Measurements from ENCODE around the gene KLF17. TPM values are rescaled to one million over a fixed set of nuclear protein-coding genes. Genes with fewer than 3 reads are reported as not detected.
A peak's percentile ranks its signal among the peaks of the same experiment; 100 is the strongest.

The KLF17 gene
- total RNA-seq, 1 donor: 0.36 TPM

- no peaks in the 10 kb centered on the region for H3K79me2 ChIP-seq (ENCODE audit: insufficient read depth, low read length)
- no peaks in the 10 kb centered on the region for H4K20me1 ChIP-seq (ENCODE audit: insufficient read depth, low read length)
- no peak overlapping the region for H3K4me3 ChIP-seq (ENCODE audit: insufficient read depth, low read length)
- no peaks in the 10 kb centered on the region for H3K27me3 ChIP-seq (ENCODE audit: insufficient read depth, low read length)
- no peaks in the 10 kb centered on the region for H3K4me1 ChIP-seq (ENCODE audit: insufficient read depth, low read length)
- H3K9me3 ChIP-seq (ENCODE audit: low read depth, low read length): no peaks in the 10 kb centered on the region
- H2AFZ ChIP-seq (ENCODE audit: low read length): peak overlapping the region; percentile 25
- DNase-seq (ENCODE audit: insufficient read length, low spot score, missing footprints): no peak
- H3K4me2 ChIP-seq (ENCODE audit: insufficient read depth, low read length): no peak overlapping the region
- H3K27ac ChIP-seq (ENCODE audit: low read depth, low read length): no peak overlapping the region
- H3K36me3 ChIP-seq (ENCODE audit: insufficient read depth, low read length): no peaks in the 10 kb centered on the region
- TF ChIP-seq CTCF (IDR thresholded peaks at IDR 0.05; ENCODE audit: extremely low read depth, low read depth, low read length): no peak
Measured at GRCh38 chr1:44101328-44101727, 17.3 kb upstream of the KLF17 start.

DNA sequence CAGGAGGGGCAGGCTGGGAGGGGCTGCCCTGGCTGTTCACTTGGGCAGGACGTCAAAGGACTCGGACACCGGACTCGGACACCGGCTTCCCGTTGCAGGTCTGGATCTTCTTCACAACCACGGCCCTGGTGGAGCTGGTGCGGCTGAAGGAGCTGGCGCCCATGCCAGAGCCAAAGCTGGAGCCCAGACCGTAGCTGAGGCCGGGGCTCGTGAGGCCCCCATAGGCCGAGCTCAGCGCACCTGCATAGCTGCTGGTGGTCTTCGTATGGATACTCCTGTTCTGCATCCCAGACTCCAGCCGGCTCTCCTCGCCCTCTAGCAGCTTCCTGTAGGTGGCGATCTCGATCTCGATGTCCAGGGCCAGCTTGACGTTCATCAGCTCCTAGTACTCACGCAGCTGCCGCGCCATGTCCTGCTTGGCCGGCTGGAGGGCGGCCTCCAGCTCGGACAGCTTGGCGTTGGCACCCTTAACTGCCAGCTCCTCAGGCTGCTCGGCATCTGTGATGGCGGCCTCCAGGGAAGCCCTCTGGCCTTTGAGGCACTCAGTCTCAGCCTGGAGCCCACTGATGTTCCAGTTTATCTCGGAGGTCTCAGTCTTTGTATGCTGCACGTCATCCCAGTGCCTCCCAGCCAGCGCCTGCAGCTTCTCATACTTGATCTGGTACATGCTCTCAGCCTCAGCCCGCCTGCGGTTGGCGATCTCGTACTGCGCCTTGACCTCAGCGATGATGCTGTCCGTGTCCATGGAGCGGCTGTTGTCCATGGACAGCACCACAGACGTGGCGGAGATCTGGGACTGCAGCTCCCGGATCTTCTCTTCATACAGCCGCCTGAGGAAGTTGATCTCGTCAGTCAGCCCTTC, 15.1 kb upstream of the KLF17 start:
- no peaks in the 10 kb centered on the region for H3K79me2 ChIP-seq (ENCODE audit: insufficient read depth, low read length)
- no peak overlapping the region for H3K4me3 ChIP-seq (ENCODE audit: insufficient read depth, low read length)
- no peaks in the 10 kb centered on the region for H4K20me1 ChIP-seq (ENCODE audit: insufficient read depth, low read length)
- TF ChIP-seq CTCF (IDR thresholded peaks at IDR 0.05; ENCODE audit: extremely low read depth, low read depth, low read length): peak; percentile 43
- no peaks in the 10 kb centered on the region for H3K27me3 ChIP-seq (ENCODE audit: insufficient read depth, low read length)
- peak overlapping the region; percentile 40 for H3K4me2 ChIP-seq (ENCODE audit: insufficient read depth, low read length)
- DNase-seq (ENCODE audit: insufficient read length, low spot score, missing footprints): no peak
- peaks cover 10% of the 10 kb centered on the region for H3K4me1 ChIP-seq (ENCODE audit: insufficient read depth, low read length)
- no peaks in the 10 kb centered on the region for H3K36me3 ChIP-seq (ENCODE audit: insufficient read depth, low read length)
- no peak overlapping the region for H3K27ac ChIP-seq (ENCODE audit: low read depth, low read length)
- no peaks in the 10 kb centered on the region for H3K9me3 ChIP-seq (ENCODE audit: low read depth, low read length)
- H2AFZ ChIP-seq (ENCODE audit: low read length): peak overlapping the region; percentile 74

- H3K4me3 ChIP-seq (ENCODE audit: insufficient read depth, low read length): no peak overlapping the region
- DNase-seq (ENCODE audit: insufficient read length, low spot score, missing footprints): no peak
Measured at GRCh38 chr1:44105810-44106209, 12.8 kb upstream of the KLF17 start.

More at GRCh38 chr1:44105810-44106209, 12.8 kb upstream of the KLF17 start:
- Histone ChIP-seq H3K27me3 (ENCODE audit: insufficient read depth, low read length) (no peaks in the 10 kb centered on the region), H3K79me2 (ENCODE audit: insufficient read depth, low read length) (no peaks in the 10 kb centered on the region), H4K20me1 (ENCODE audit: insufficient read depth, low read length) (no peaks in the 10 kb centered on the region), H3K36me3 (ENCODE audit: insufficient read depth, low read length) (no peaks in the 10 kb centered on the region), H2AFZ (ENCODE audit: low read length) (no peak overlapping the region), H3K4me2 (ENCODE audit: insufficient read depth, low read length) (no peak overlapping the region), H3K4me1 (ENCODE audit: insufficient read depth, low read length) (peaks cover 10% of the 10 kb centered on the region), H3K9me3 (ENCODE audit: low read depth, low read length) (no peaks in the 10 kb centered on the region), H3K27ac (ENCODE audit: low read depth, low read length) (no peak overlapping the region)
- no peak for TF ChIP-seq CTCF (IDR thresholded peaks at IDR 0.05; ENCODE audit: extremely low read depth, low read depth, low read length)
